K562 (cell line): Measurements from ENCODE around the gene SLC39A5.

Source experiments
- ADNP ChIP-seq: fragments of 200-800 bp; sonication (Bioruptor generic); IDR thresholded peaks from 2 replicates; pipeline ENCODE4 v1.6.1; 2016; ENCODE audit warnings: missing genetic modification characterization, missing compliant biosample characterization
- CTCF ChIP-seq, 3 experiments: IDR thresholded peaks in 2 of 3; conservative IDR thresholded peaks in 1 of 3; 2 replicates each; pipeline ENCODE4 v1.5.1; 2011 to 2012; ENCODE audit warnings: low read length in 3 of 3, mild to moderate bottlenecking in 3 of 3, control low read depth in 2 of 3, improper control_type of control experiment in 1 of 3, inconsistent platforms in 1 of 3, low read depth in 1 of 3, mixed read lengths in 1 of 3, moderate library complexity in 1 of 3; ENCODE audit not compliant: insufficient read depth in 2 of 3
- EGR1 ChIP-seq: fragments of 450-650 bp; conservative IDR thresholded peaks from 2 replicates; pipeline ENCODE4 v1.6.1; 2017; ENCODE audit warnings: mild to moderate bottlenecking
- FOXJ3 ChIP-seq: sonication (generic); formaldehyde crosslinking; IDR thresholded peaks from 2 replicates; pipeline ENCODE4 v1.4.0; 2020; ENCODE audit warnings: mild to moderate bottlenecking, missing genetic modification reagents
- HCFC1 ChIP-seq: IDR thresholded peaks from 2 replicates; pipeline ENCODE4 v1.6.1; 2012; ENCODE audit warnings: low read depth, low read length, improper control_type of control experiment
- KLF16 ChIP-seq: IDR thresholded peaks from 2 replicates; pipeline ENCODE4 v1.6.1; 2016; ENCODE audit warnings: antibody characterized with exemption
- NFIC ChIP-seq: fragments of 450-650 bp; IDR thresholded peaks from 2 replicates; pipeline ENCODE4 v1.6.1; 2017; ENCODE audit warnings: mild to moderate bottlenecking, inconsistent platforms
- NKRF ChIP-seq: fragments of 450-650 bp; IDR thresholded peaks from 2 replicates; pipeline ENCODE4 v1.6.1; 2016; ENCODE audit warnings: borderline replicate concordance
- REST ChIP-seq, 2 experiments: fragments of 450-650 bp; formaldehyde crosslinking in 1 of 2; IDR thresholded peaks; 2 replicates each; pipeline versions ENCODE4 v1.4.0 to v1.6.1; 2014 to 2020; ENCODE audit warnings: mild to moderate bottlenecking in 2 of 2, borderline replicate concordance in 1 of 2, low read depth in 1 of 2
- TBP ChIP-seq: optimal IDR thresholded peaks from 2 replicates; pipeline ENCODE3; 2011; ENCODE audit warnings: low read depth, low read length, improper control_type of control experiment
- YY1 ChIP-seq, 3 experiments: IDR thresholded peaks; 2 replicates each; pipeline ENCODE4 v1.6.1; 2011; ENCODE audit warnings: low read length in 2 of 3, mild to moderate bottlenecking in 2 of 3, moderate library complexity in 2 of 3, borderline replicate concordance in 1 of 3, control low read depth in 1 of 3, low read depth in 1 of 3; ENCODE audit not compliant: insufficient read depth in 3 of 3, insufficient replicate concordance in 2 of 3, control insufficient read depth in 1 of 3, insufficient read length in 1 of 3; ENCODE audit errors: extremely low read depth in 1 of 3
- ZBTB7A ChIP-seq: IDR thresholded peaks from 2 replicates; pipeline ENCODE4 v1.6.1; 2011; ENCODE audit warnings: low read depth, mild to moderate bottlenecking, low read length, moderate library complexity, borderline replicate concordance; ENCODE audit not compliant: control insufficient read depth
- ZFP36 ChIP-seq: fragments of 150-350 bp; IDR thresholded peaks from 2 replicates; pipeline ENCODE4 v1.6.1; 2018; ENCODE audit warnings: low read length, low read depth; ENCODE audit not compliant: partially characterized antibody
- ZNF263 ChIP-seq: sonication (generic); formaldehyde crosslinking; IDR thresholded peaks from 2 replicates; pipeline ENCODE4 v1.8.0; 2022; ENCODE audit warnings: mild to moderate bottlenecking, missing genetic modification reagents, borderline replicate concordance

GRCh38 chr12:56192582-56192981, 37.3 kb upstream of the SLC39A5 start:
- no peak for TF ChIP-seq ZBTB7A
- no peak for TF ChIP-seq HCFC1
- no peak for TF ChIP-seq EGR1
- TF ChIP-seq FOXJ3 (CRISPR knock-in tag) = no peak
- TF ChIP-seq ZNF263 (CRISPR knock-in tag) = no peak
- TF ChIP-seq NFIC = no peak
- no peak for TF ChIP-seq KLF16
- TF ChIP-seq CTCF (IDR thresholded peaks at IDR 0.05 in 2 of 3, conservative IDR thresholded peaks at IDR 0.05 in 1 of 3; ENCODE audit: insufficient read depth in 2 of 3, low read depth in 1 of 3, low read length in 3 of 3) = no peak
- no peak for TF ChIP-seq NKRF
- TF ChIP-seq ADNP (tag) = no peak
- TF ChIP-seq YY1 (IDR thresholded peaks at IDR 0.05; ENCODE audit: borderline replicate concordance in 1 of 3, control insufficient read depth in 1 of 3, extremely low read depth in 1 of 3, insufficient read depth in 3 of 3, insufficient read length in 1 of 3, insufficient replicate concordance in 2 of 3, low read depth in 1 of 3, low read length in 2 of 3) = no peak
- TF ChIP-seq REST (IDR thresholded peaks at IDR 0.05; ENCODE audit: borderline replicate concordance) = no peak
- TF ChIP-seq REST (CRISPR knock-in tag; IDR thresholded peaks at IDR 0.05; ENCODE audit: low read depth) = no peak
- TF ChIP-seq ZFP36 = no peak
- no peak for TF ChIP-seq TBP
